ENCODE results near the gene ZBTB7C.

- TF ChIP-seq, protein P1, sequence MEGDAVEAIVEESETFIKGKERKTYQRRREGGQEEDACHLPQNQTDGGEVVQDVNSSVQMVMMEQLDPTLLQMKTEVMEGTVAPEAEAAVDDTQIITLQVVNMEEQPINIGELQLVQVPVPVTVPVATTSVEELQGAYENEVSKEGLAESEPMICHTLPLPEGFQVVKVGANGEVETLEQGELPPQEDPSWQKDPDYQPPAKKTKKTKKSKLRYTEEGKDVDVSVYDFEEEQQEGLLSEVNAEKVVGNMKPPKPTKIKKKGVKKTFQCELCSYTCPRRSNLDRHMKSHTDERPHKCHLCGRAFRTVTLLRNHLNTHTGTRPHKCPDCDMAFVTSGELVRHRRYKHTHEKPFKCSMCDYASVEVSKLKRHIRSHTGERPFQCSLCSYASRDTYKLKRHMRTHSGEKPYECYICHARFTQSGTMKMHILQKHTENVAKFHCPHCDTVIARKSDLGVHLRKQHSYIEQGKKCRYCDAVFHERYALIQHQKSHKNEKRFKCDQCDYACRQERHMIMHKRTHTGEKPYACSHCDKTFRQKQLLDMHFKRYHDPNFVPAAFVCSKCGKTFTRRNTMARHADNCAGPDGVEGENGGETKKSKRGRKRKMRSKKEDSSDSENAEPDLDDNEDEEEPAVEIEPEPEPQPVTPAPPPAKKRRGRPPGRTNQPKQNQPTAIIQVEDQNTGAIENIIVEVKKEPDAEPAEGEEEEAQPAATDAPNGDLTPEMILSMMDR (IDR thresholded peaks at IDR 0.05), result no peak
- no peak for TF ChIP-seq POLR2A (IDR thresholded peaks at IDR 0.05)
Observed at GRCh38 chr18:48151421-48152065, 257.6 kb downstream of the ZBTB7C start.
